Spleen (tissue), 7 donors: Measurements from ENCODE around the gene SEC14L3.

Experiments
- CTCF ChIP-seq, 11 experiments: fragments of 200-600 bp in 7 of 11; fragments of 450-650 bp in 4 of 11; sonication (generic) in 4 of 11; IDR thresholded peaks in 8 of 11; conservative IDR thresholded peaks in 3 of 11; 1 replicate in 7 of 11; 2 replicates in 4 of 11; pipeline versions ENCODE4 v1.4.0 to v1.8.0; 2016 to 2021; ENCODE audit warnings: antibody characterized with exemption in 11 of 11, inconsistent platforms in 4 of 11, mild to moderate bottlenecking in 1 of 11
- POLR2A ChIP-seq, 3 donors: fragments of 450-650 bp; IDR thresholded peaks; one replicate each; pipeline ENCODE4 v1.5.1; 2017; ENCODE audit warnings: antibody characterized with exemption in 3 of 3, mild to moderate bottlenecking in 1 of 3
- POLR2AphosphoS5 ChIP-seq, 3 donors: sonication (generic); formaldehyde crosslinking; IDR thresholded peaks; one replicate each; pipeline ENCODE4 v1.5.1; 2017; ENCODE audit warnings: antibody characterized with exemption in 3 of 3
- donor health status: DM: no; HTN: no; CAD: no; lungs with moderate emphysema.
- donor health status: DM: no; HTN: no; CAD: no.
- donor health status: DM: no; HTN: no; CAD: no.

GRCh38 chr22:30486118-30486517 is 14.3 kb upstream of the SEC14L3 start:
- TF ChIP-seq CTCF (IDR thresholded peaks at IDR 0.05 in 8 of 11, conservative IDR thresholded peaks at IDR 0.05 in 3 of 11) (no peak), POLR2A (IDR thresholded peaks at IDR 0.05) (no peak), POLR2AphosphoS5 (IDR thresholded peaks at IDR 0.05) (no peak)
